ENCODE data around the gene EXD3. TPM values are rescaled to one million over a fixed set of nuclear protein-coding genes. Genes with fewer than 3 reads are reported as not detected.

EXD3 gene
- total and polyA plus RNA-seq, 8 donors, result 12.9 to 105 (median 24.0) TPM

- Histone ChIP-seq H3K9me3 (no peaks in the 10 kb centered on the region), H3K27me3 (peaks cover 0 to 19% (median 5%) of the 10 kb centered on the region in 3 donors), H3K4me3 (no peak overlapping the region), H3K4me1 (peaks cover 29 to 52% (median 46%) of the 10 kb centered on the region in 4 donors), H3K27ac (no peak overlapping the region), H3K36me3 (no peaks in the 10 kb centered on the region)
- WGBS, 5 donors, result 92 to 95% (median 94%) methylated on average over 17 to 24 of the region's 24 CpGs
- no peak for DNase-seq
- no peak for TF ChIP-seq EP300 (IDR thresholded peaks at IDR 0.05)
- TF ChIP-seq POLR2AphosphoS5 (IDR thresholded peaks at IDR 0.05), result no peak
- TF ChIP-seq CTCF (IDR thresholded peaks at IDR 0.05), result no peak
- TF ChIP-seq POLR2A (IDR thresholded peaks at IDR 0.05), result no peak
- intact Hi-C loops (cut with DNase I; ENCODE audit: low total_unique reads), result loop anchor here (10.0 kb wide), 1 partner anchor 104 kb away; the partner anchor contains the start of gene NRARP
These were observed 14.1 kb downstream of the EXD3 start for GRCh38 chr9:137408651-137409405.

- TF ChIP-seq CTCF (IDR thresholded peaks at IDR 0.05), result no peak
- no peak for TF ChIP-seq POLR2A (IDR thresholded peaks at IDR 0.05)
- TF ChIP-seq EP300 (IDR thresholded peaks at IDR 0.05), result no peak
- no peak for TF ChIP-seq POLR2AphosphoS5 (IDR thresholded peaks at IDR 0.05)
- intact Hi-C loops (cut with DNase I; ENCODE audit: low total_unique reads), result loop anchor here (10.0 kb wide), 1 partner anchor 103 kb away; the partner anchor contains the start of gene NRARP
- H3K27ac ChIP-seq, result peak overlapping the region in 4 of 5 donors; percentile 9 to 67 (median 37)
- 45 to 63% (median 58%) methylated on average over 22 to 31 of the region's 31 CpGs for WGBS, 5 donors
- peak overlapping the region; percentile 39 to 47 (median 40) for H3K4me3 ChIP-seq
- no peaks in the 10 kb centered on the region for H3K9me3 ChIP-seq
- DNase-seq, result peak in 1 of 2 donors; percentile 71
- H3K27me3 ChIP-seq, result peaks cover 0 to 19% (median 5%) of the 10 kb centered on the region in 3 donors
- no peaks in the 10 kb centered on the region for H3K36me3 ChIP-seq
- H3K4me1 ChIP-seq, result peaks cover 29 to 47% (median 44%) of the 10 kb centered on the region in 4 donors
These were observed 15.2 kb downstream of the EXD3 start for GRCh38 chr9:137407590-137408300.

GRCh38 chr9:137406876-137407589 lies 15.9 kb downstream of the EXD3 start:
- H3K27me3 ChIP-seq, result peaks cover 0 to 19% (median 5%) of the 10 kb centered on the region in 3 donors
- peak; percentile 79 to 94 for DNase-seq
- H3K4me3 ChIP-seq, result peak overlapping the region; percentile 39 to 47 (median 40)
- peaks cover 28 to 40% (median 37%) of the 10 kb centered on the region in 4 donors for H3K4me1 ChIP-seq
- H3K27ac ChIP-seq, result peak overlapping the region in 4 of 5 donors; percentile 9 to 67 (median 37)
- H3K36me3 ChIP-seq, result no peaks in the 10 kb centered on the region
- WGBS, 5 donors, result 4 to 15% (median 5%) methylated on average over 9 to 59 of the region's 63 CpGs
- intact Hi-C loops (cut with DNase I; ENCODE audit: low total_unique reads), result loop anchor here (10.0 kb wide), 1 partner anchor 102 kb away; the partner anchor contains the start of gene NRARP
- TF ChIP-seq EP300 (IDR thresholded peaks at IDR 0.05) (no peak), CTCF (IDR thresholded peaks at IDR 0.05) (peak in 5 of 7 experiments; percentile 29 to 80 (median 72)), POLR2AphosphoS5 (IDR thresholded peaks at IDR 0.05) (no peak)
- H3K9me3 ChIP-seq, result no peaks in the 10 kb centered on the region

Measured in stomach (tissue), 9 donors.